B cell (primary cell): ENCODE results near the gene GABPB2. TPM values are rescaled to one million over a fixed set of nuclear protein-coding genes. Genes with fewer than 3 reads are reported as not detected.
A peak's percentile ranks its signal among the peaks of the same experiment; 100 is the strongest.

ENCODE experiments used
- ATAC-seq: fragments of 200-7000 bp; cut with Tn5 transposase; one replicate; pipeline ENCODE4 v1.10.0; 2021; ENCODE audit warnings: low read depth, mild to moderate bottlenecking, moderate number of reproducible peaks, moderate library complexity
- CTCF ChIA-PET: fragments of 350-600 bp; sonication (Branson Sonifier 250); formaldehyde crosslinking; loops from one replicate; lab custom pipeline; 2021; ENCODE audit warnings: antibody characterized with exemption, inconsistent platforms; lab: Charles Lee
- POLR2A ChIA-PET: fragments of 350-600 bp; sonication (Branson Sonifier 250); formaldehyde crosslinking; loops from one replicate; lab custom pipeline; 2021; ENCODE audit warnings: antibody characterized with exemption; lab: Charles Lee
- DNase-seq: peaks from one replicate; pipeline ENCODE4 v3.0.0; 2013
- H2AFZ ChIP-seq: 2 replicates; pipeline ENCODE4 v1.6.1; 2012; ENCODE audit warnings: mild to moderate bottlenecking, low read depth, low read length; ENCODE audit not compliant: insufficient read depth, poor library complexity, severe bottlenecking
- H3K27ac ChIP-seq, 2 donors: 1 replicate in 1 of 2; 2 replicates in 1 of 2; pipeline ENCODE4 v1.5.1; 2012 to 2013; ENCODE audit warnings: low read length in 2 of 2, mild to moderate bottlenecking in 2 of 2, moderate library complexity in 1 of 2
- H3K27me3 ChIP-seq, 4 experiments: fragments of 200-600 bp in 1 of 4; sonication (generic) in 1 of 4; replicated peaks in 1 of 4; 1 replicate in 2 of 4; 2 replicates in 2 of 4; pipeline versions ENCODE4 v1.6.1 to v1.7.0; 2013 to 2016; ENCODE audit warnings: low read length in 3 of 4, mild to moderate bottlenecking in 2 of 4, mixed read lengths in 1 of 4, moderate library complexity in 1 of 4; ENCODE audit not compliant: insufficient read depth in 4 of 4, control insufficient read depth in 3 of 4; ENCODE audit errors: control extremely low read depth in 1 of 4
- H3K36me3 ChIP-seq, 2 experiments: replicated peaks in 1 of 2; 1 replicate in 1 of 2; 2 replicates in 1 of 2; pipeline versions ENCODE4 v1.6.1 to v1.7.1; 2013; ENCODE audit warnings: low read length in 1 of 2; ENCODE audit not compliant: insufficient read depth in 2 of 2, control insufficient read depth in 1 of 2; ENCODE audit errors: control extremely low read depth in 1 of 2, extremely low read depth in 1 of 2
- H3K4me1 ChIP-seq, 2 donors: fragments of 200-600 bp in 1 of 2; sonication (generic) in 1 of 2; 1 replicate in 1 of 2; 2 replicates in 1 of 2; pipeline versions ENCODE4 v1.5.1 to v1.6.1; 2013 to 2017; ENCODE audit warnings: low read length in 2 of 2; ENCODE audit not compliant: control insufficient read depth in 2 of 2, insufficient read depth in 2 of 2
- H3K4me2 ChIP-seq: replicated peaks from 2 replicates; pipeline ENCODE3; 2012; ENCODE audit warnings: mild to moderate bottlenecking, low read depth, low read length; ENCODE audit not compliant: poor library complexity, severe bottlenecking
- H3K4me3 ChIP-seq, 5 experiments: fragments of 200-600 bp in 1 of 5; sonication (generic) in 1 of 5; 1 replicate in 3 of 5; 2 replicates in 2 of 5; pipeline versions ENCODE4 v1.5.1 to v1.7.0; 2011 to 2016; ENCODE audit warnings: low read length in 4 of 5, mild to moderate bottlenecking in 4 of 5, low read depth in 2 of 5, control low read depth in 1 of 5, moderate library complexity in 1 of 5; ENCODE audit not compliant: insufficient read depth in 1 of 5; ENCODE audit errors: control extremely low read depth in 1 of 5, extremely low read depth in 1 of 5
- H3K79me2 ChIP-seq: fragments of 200-600 bp; sonication (generic); one replicate; pipeline ENCODE4 v1.6.0; 2016; ENCODE audit warnings: low read length; ENCODE audit not compliant: control insufficient read depth, insufficient read depth
- H3K9ac ChIP-seq: fragments of 200-600 bp; sonication (generic); 2 replicates; pipeline ENCODE4 v1.6.1; 2017; ENCODE audit warnings: mild to moderate bottlenecking, low read length, moderate library complexity
- H3K9me3 ChIP-seq, 3 donors: one replicate each; pipeline versions ENCODE4 v1.6.1 to v1.7.1; 2013; ENCODE audit warnings: low read length in 2 of 3; ENCODE audit not compliant: control insufficient read depth in 2 of 3, insufficient read depth in 1 of 3; ENCODE audit errors: control extremely low read depth in 1 of 3
- H4K20me1 ChIP-seq: 2 replicates; pipeline ENCODE4 v1.6.0; 2012; ENCODE audit warnings: mild to moderate bottlenecking, low read length; ENCODE audit not compliant: insufficient read depth, control insufficient read depth, poor library complexity, severe bottlenecking
- H3K27ac Mint-ChIP-seq: one replicate; pipeline ENCODE4 v1.8.0; 2021; ENCODE audit warnings: mixed read lengths
- H3K27me3 Mint-ChIP-seq: one replicate; pipeline ENCODE4 v1.8.0; 2021; ENCODE audit warnings: mixed read lengths
- H3K4me1 Mint-ChIP-seq: one replicate; pipeline ENCODE4 v1.8.0; 2021; ENCODE audit warnings: mixed read lengths
- H3K4me3 Mint-ChIP-seq: one replicate; pipeline ENCODE4 v1.8.0; 2021; ENCODE audit warnings: mixed read lengths
- H3K9me3 Mint-ChIP-seq: one replicate; pipeline ENCODE4 v1.8.0; 2022; ENCODE audit warnings: mixed read lengths; ENCODE audit not compliant: insufficient read depth
- EZH2 ChIP-seq: IDR thresholded peaks from 2 replicates; pipeline ENCODE4 v1.6.1; 2012; ENCODE audit warnings: borderline replicate concordance, low read depth, mild to moderate bottlenecking, moderate library complexity, low read length; ENCODE audit not compliant: insufficient read depth, poor library complexity, severe bottlenecking
- WGBS: methylation state at CpG from one replicate; pipeline ENCODE4 v1.1.5; 2013; ENCODE audit warnings: missing lambda C conversion rate; ENCODE audit not compliant: insufficient coverage; 5-methylcytosine and 5-hydroxymethylcytosine counted together
- intact Hi-C: fragments of 100-400 bp; cut with micrococcal nuclease; formaldehyde crosslinking; loops from one replicate; pipeline ENCODE4 v1.10.0; 2022
- polyA plus RNA-seq: library from polyadenylated mRNA; depleted of rRNA; stranded (reverse); fragments of >200 nt; gene quantifications from 2 replicates; pipeline ENCODE4 v1.2.3, GENCODE V29; 2012
- total RNA-seq, 2 donors: library from RNA; stranded (reverse); fragments of 120-200 nt in 1 of 2; gene quantifications; 1 replicate in 1 of 2; 2 replicates in 1 of 2; pipeline versions ENCODE4 v1.2.3 to v1.2.4, GENCODE V29; 2013 to 2022
- TF ChIP-seq, protein P1 (sequence below): fragments of 200-600 bp; IDR thresholded peaks from one replicate; pipeline ENCODE4 v1.8.0; 2022; ENCODE audit warnings: antibody characterized with exemption, mild to moderate bottlenecking

GABPB2 gene
- total and polyA plus RNA-seq, 2 donors (not counting 1 experiment from before 2014, with no cell fraction given) = 15.1 to 22.4 TPM

DNA sequence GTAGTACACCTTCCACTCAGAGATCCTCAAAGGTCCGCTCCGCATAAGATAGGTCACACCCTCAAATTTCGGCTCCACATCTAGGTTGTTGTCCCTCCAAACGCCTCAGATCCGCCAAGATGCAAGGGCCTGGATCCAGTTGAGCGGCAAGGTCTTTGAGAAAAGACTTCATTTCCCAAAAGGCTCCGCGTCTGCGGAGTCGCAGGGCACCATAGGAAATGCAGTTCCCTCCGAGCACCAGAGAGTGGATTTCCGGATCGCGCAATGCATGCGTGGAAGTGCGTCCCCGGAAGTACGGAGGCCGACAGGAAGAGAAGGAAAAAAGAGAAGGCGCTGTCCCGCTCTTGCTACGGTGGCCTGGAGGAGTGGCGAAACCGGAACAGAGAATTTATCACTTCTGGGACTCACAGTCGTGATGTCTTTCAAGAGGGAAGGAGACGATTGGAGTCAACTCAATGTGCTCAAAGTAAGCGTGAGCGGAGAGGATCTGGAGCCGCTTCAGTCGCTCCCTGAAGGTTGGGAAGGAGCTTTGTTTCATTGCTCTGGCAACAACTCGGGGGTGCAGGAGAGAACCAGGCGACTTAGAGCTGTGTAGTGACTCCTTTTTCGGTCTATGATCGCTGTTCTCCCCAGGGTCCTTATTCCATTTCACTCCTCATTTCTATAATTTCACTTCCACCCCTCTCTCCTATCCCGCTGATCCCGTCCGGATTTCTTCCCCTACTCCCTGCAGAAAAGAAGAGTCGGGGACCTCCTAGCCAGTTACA is 95.4 kb downstream of the GABPB2 start, which contains the start of the genes LYSMD1 and SCNM1:
Gene LYSMD1, minus strand, starts transcription at position 165 of the 767 bp plus-strand sequence. CDS start 644 bp downstream, outside the sequence.
Gene SCNM1, plus strand, starts transcription at position 407 of the 767 bp plus-strand sequence. Its CDS starts 9 bp downstream, at position 416.
- Histone ChIP-seq H3K9me3 (no peaks in the 10 kb centered on the region), H3K79me2 (peaks cover 22% of the 10 kb centered on the region), H4K20me1 (peaks cover 4% of the 10 kb centered on the region), H3K4me2 (peak within 1 kb of the TSS; percentile 91), H2AFZ (peak within 1 kb of the TSS; percentile 74), H3K4me3 (peak within 1 kb of the TSS; percentile 81 to 99 (median 92)), H3K27ac (peak within 1 kb of the TSS; percentile 26 to 80), H3K27me3 (no peaks in the 10 kb centered on the region), H3K36me3 (peaks cover 3 to 33% of the 10 kb centered on the region in 2 experiments), H3K4me1 (peaks cover 16 to 22% of the 10 kb centered on the region in 2 donors), H3K9ac (peak within 1 kb of the TSS; percentile 82)
- intact Hi-C loops = loop anchor here (1.0 to 10.0 kb wide), 10 partner anchors 10 to 681 kb away; partner anchors contain the start of genes CTSS, PIP5K1A, PRUNE1 and PSMD4
- Mint-ChIP-seq H3K9me3 (no peaks in the 10 kb centered on the region), H3K27ac (peak within 1 kb of the TSS; percentile 96), H3K4me1 (peaks cover 37% of the 10 kb centered on the region), H3K4me3 (peak within 1 kb of the TSS; percentile 92), H3K27me3 (no peaks in the 10 kb centered on the region)
- ATAC-seq = peak; percentile 98
- TF ChIP-seq, protein P1, sequence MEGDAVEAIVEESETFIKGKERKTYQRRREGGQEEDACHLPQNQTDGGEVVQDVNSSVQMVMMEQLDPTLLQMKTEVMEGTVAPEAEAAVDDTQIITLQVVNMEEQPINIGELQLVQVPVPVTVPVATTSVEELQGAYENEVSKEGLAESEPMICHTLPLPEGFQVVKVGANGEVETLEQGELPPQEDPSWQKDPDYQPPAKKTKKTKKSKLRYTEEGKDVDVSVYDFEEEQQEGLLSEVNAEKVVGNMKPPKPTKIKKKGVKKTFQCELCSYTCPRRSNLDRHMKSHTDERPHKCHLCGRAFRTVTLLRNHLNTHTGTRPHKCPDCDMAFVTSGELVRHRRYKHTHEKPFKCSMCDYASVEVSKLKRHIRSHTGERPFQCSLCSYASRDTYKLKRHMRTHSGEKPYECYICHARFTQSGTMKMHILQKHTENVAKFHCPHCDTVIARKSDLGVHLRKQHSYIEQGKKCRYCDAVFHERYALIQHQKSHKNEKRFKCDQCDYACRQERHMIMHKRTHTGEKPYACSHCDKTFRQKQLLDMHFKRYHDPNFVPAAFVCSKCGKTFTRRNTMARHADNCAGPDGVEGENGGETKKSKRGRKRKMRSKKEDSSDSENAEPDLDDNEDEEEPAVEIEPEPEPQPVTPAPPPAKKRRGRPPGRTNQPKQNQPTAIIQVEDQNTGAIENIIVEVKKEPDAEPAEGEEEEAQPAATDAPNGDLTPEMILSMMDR = no peak
- no peak for TF ChIP-seq EZH2
- POLR2A ChIA-PET = interaction anchor here (0.6 to 1.6 kb wide), 5 partner anchors 9 to 185 kb away, joined by 3 to 8 read pairs (median 4); partner anchors contain the start of genes PSMD4, TNFAIP8L2 and VPS72
- CTCF ChIA-PET = interaction anchor here (0.7 to 2.7 kb wide), 6 partner anchors 8 to 174 kb away, joined by 3 to 9 read pairs (median 4); partner anchors contain the start of gene TNFAIP8L2
- peak; percentile 99 for DNase-seq
- WGBS = 2% methylated on average over 36 of the region's 38 CpGs
